IMR-90 (cell line): ENCODE results near the gene ALAD.

Experiments used
- FOS ChIP-seq: fragments of 150-350 bp; IDR thresholded peaks from 2 replicates; pipeline ENCODE4 v1.6.1; 2016; ENCODE audit warnings: low read depth, low read length
- MAZ ChIP-seq: IDR thresholded peaks from 2 replicates; pipeline ENCODE4 v1.6.1; 2012; ENCODE audit warnings: low read depth, mild to moderate bottlenecking, low read length, improper control_type of control experiment, moderate library complexity, borderline replicate concordance
- POLR2A ChIP-seq: IDR thresholded peaks from 2 replicates; pipeline ENCODE4 v1.6.1; 2012; ENCODE audit warnings: mild to moderate bottlenecking, low read depth, low read length
- RCOR1 ChIP-seq: IDR thresholded peaks from 2 replicates; pipeline ENCODE4 v1.6.1; 2012; ENCODE audit warnings: mild to moderate bottlenecking, low read length, improper control_type of control experiment; ENCODE audit not compliant: insufficient replicate concordance
- TF ChIP-seq, protein P1 (sequence below): conservative IDR thresholded peaks from 2 replicates; pipeline ENCODE4 v1.5.1; 2012; ENCODE audit warnings: mild to moderate bottlenecking, low read depth, low read length, improper control_type of control experiment
- TF ChIP-seq, protein P2 (sequence below): fragments of 150-350 bp; IDR thresholded peaks from 2 replicates; pipeline ENCODE4 v1.6.1; 2017; ENCODE audit warnings: mild to moderate bottlenecking, antibody characterized with exemption, low read length, low read depth

DNA sequence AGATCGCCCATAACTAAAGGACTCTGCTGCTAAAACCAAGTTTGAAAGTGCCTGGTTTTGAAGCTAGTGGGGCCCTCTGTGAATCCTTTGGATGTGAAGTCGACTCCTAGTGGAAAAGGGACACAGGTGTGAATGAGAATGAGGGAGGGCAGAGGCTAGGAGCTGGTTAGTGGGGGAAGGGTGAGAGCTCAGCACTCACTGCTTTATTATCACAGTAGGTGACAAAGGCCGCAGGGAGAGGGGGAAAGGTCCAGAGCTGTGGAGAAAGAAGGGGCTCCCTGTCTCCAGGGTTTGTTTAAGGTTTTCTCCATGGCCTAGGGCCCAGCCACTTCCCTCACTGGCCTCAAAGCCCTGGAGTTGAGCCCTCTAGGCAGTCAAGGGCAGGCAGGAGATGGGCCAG, 27.8 kb downstream of the ALAD start:
- TF ChIP-seq, protein P1, sequence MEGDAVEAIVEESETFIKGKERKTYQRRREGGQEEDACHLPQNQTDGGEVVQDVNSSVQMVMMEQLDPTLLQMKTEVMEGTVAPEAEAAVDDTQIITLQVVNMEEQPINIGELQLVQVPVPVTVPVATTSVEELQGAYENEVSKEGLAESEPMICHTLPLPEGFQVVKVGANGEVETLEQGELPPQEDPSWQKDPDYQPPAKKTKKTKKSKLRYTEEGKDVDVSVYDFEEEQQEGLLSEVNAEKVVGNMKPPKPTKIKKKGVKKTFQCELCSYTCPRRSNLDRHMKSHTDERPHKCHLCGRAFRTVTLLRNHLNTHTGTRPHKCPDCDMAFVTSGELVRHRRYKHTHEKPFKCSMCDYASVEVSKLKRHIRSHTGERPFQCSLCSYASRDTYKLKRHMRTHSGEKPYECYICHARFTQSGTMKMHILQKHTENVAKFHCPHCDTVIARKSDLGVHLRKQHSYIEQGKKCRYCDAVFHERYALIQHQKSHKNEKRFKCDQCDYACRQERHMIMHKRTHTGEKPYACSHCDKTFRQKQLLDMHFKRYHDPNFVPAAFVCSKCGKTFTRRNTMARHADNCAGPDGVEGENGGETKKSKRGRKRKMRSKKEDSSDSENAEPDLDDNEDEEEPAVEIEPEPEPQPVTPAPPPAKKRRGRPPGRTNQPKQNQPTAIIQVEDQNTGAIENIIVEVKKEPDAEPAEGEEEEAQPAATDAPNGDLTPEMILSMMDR: no peak
- TF ChIP-seq MAZ: no peak
- no peak for TF ChIP-seq POLR2A
- TF ChIP-seq, protein P2, sequence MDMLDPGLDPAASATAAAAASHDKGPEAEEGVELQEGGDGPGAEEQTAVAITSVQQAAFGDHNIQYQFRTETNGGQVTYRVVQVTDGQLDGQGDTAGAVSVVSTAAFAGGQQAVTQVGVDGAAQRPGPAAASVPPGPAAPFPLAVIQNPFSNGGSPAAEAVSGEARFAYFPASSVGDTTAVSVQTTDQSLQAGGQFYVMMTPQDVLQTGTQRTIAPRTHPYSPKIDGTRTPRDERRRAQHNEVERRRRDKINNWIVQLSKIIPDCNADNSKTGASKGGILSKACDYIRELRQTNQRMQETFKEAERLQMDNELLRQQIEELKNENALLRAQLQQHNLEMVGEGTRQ: no peak
- no peak for TF ChIP-seq RCOR1
- no peak for TF ChIP-seq FOS
